HFF-Myc (cell line): Measurements from ENCODE around the gene DLX3.

Source experiments
- DNase-seq: peaks from one replicate; pipeline ENCODE4 v3.0.0-alpha.2; 2011; ENCODE audit warnings: low read depth; ENCODE audit errors: extremely low read depth
- H3K4me3 ChIP-seq: replicated peaks from 2 replicates; pipeline ENCODE4 v1.5.1; 2011; ENCODE audit warnings: low read depth, mild to moderate bottlenecking, control low read depth, low read length
- TF ChIP-seq, protein P1 (sequence below): IDR thresholded peaks from 2 replicates; pipeline ENCODE4 v1.5.1; 2012; ENCODE audit warnings: mild to moderate bottlenecking, low read depth, low read length, control low read depth; ENCODE audit errors: missing control alignments

DLX3 gene

DNA sequence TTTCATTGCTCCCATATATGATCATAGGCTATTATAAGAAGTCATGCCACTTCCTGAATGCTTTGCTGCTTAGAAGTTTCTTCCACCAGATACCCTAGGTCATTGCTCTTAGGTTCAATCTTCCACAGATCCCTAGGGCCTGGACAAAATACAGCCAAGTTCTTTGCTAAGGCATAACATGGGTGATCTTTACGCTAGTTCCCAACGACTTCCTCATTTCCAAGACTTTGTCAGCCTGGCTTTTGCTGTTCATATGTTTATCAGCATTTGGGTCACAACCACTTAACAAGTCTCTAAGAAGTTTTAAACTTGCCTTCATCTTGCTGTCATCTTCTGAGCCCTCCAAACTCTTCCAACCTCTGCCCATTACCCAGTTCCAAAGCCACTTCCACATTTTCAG, 20.1 kb upstream of the DLX3 start:
- no peak for DNase-seq
- H3K4me3 ChIP-seq, result no peak overlapping the region
- TF ChIP-seq, protein P1, sequence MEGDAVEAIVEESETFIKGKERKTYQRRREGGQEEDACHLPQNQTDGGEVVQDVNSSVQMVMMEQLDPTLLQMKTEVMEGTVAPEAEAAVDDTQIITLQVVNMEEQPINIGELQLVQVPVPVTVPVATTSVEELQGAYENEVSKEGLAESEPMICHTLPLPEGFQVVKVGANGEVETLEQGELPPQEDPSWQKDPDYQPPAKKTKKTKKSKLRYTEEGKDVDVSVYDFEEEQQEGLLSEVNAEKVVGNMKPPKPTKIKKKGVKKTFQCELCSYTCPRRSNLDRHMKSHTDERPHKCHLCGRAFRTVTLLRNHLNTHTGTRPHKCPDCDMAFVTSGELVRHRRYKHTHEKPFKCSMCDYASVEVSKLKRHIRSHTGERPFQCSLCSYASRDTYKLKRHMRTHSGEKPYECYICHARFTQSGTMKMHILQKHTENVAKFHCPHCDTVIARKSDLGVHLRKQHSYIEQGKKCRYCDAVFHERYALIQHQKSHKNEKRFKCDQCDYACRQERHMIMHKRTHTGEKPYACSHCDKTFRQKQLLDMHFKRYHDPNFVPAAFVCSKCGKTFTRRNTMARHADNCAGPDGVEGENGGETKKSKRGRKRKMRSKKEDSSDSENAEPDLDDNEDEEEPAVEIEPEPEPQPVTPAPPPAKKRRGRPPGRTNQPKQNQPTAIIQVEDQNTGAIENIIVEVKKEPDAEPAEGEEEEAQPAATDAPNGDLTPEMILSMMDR, result no peak

DNA sequence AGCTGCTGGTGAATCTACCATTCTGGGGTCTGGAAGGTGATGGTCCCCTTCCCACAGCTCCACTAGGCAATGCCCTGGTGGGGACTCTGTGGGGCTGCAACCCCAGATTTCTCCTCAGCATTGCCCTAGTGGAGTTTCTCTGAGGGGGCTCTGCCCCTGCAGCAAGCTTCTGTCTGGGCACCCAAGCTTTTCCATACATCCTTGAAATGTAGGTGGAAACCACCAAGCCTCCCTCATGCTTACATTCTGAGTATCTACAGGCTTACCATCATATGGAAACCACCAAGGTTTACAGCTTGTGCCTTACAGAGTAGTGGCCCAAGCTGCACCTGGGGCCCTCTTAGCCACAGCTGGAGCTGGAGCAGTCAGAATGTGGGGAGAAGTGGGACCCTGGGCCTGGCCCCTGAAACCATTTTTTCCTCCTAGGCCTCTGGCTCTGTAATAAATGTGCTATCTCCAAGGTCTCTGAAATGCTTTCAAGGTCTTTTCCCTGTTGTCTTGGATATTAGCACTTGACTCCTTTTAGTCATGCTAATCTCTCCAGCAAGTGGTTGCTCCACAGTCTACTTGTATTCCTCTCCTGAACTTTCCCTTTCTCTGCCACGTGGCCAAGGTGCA, 19.6 kb upstream of the DLX3 start:
- DNase-seq, result no peak
- TF ChIP-seq, protein P1, result no peak
- H3K4me3 ChIP-seq, result no peak overlapping the region

DNA sequence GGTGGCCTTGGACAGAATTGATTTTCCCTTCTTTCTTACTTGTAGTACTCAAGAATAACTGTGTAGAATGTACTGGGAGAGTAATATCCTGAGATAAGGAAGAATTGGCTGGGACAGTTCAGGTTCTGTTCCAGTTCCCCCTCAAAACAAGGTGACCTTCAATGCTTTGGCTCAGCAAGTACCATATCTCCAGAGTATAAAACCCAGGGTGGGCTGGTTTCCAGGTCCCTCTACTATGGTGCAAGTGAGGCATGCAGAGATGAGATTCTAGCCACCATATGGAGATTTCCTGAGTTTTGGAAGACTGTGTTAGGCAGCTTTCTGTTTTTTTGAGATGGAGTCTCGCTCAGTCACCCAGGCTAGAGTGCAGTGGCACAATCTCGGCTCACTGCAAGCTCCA, 18.1 kb upstream of the DLX3 start:
- DNase-seq, result no peak
- TF ChIP-seq, protein P1, result no peak
- no peak overlapping the region for H3K4me3 ChIP-seq

DNA sequence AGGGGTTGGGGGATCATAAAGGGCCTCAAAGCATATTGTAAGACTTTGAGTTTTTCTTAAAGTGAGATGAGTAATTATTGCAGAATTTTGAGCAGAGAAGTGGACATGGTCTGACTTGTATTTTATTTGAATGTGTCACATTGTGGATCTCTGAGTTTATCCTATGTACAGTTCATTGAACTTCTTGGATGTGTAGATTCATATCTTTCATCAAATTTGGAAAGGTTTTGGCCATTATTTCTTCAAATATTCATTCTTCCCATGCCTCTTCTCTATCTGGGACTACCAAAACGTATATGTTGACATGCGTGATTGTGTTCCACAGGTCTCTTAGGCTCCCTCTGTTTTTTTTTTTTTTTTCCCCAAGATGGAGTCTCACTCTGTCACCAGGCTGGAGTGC, 14.3 kb upstream of the DLX3 start:
- DNase-seq, result no peak
- TF ChIP-seq, protein P1, result no peak
- no peak overlapping the region for H3K4me3 ChIP-seq

DNA sequence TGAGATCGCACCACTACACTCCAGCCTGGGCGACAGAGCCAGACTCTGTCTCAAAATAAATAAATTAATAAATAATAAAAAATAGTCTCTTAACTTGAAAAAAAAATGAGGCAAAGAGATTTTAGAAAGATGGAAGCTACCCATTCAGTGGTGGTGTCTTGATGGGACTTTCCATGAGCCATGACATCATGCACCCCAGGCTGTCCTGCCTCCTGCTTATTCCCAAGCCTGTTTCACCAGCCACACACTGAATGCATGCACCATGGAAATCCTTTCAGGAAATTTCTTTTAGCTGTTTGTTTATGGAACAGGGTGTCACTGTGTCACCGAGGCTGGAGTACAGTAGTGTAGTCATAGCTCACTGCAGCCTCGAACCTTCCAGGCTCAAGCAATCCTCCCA, 8.9 kb upstream of the DLX3 start:
- no peak for DNase-seq
- no peak overlapping the region for H3K4me3 ChIP-seq
- TF ChIP-seq, protein P1, result no peak

DNA sequence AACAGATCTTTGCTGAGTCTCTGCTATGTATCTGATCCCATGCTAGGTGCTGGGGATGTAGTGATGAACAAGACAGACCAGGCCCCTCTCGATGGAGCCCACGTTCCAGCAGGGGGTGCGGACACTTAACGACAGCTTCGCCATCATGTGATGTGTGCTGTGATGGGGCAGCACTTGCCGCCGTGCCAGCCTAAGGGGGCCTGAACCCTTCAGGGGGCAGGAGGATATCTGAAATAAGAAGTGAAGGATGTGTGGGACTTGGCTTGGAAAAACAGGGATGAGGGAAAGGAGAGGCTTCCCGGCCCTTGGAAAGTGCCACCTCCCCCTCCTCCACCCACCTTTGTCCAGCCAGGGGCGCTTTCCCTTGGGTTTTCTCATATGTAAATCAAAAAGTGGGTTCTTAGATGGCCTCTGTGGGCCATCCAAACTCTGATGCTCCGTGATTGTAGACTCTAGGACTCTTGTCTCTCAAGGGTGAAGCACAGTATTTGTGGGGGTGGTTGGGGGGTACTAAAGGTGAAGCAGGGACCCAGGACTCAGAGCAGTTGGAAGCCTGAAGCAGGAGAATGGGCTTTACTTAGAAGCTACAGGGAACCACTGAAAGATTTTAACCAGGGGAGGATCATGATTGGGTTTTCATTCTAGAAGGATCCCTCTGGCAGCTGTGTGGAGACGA, 4.0 kb upstream of the DLX3 start:
- no peak for DNase-seq
- no peak overlapping the region for H3K4me3 ChIP-seq
- TF ChIP-seq, protein P1, result no peak
